HepG2 (cell line): ENCODE measurements around the gene NYNRIN. TPM values are rescaled to one million over a fixed set of nuclear protein-coding genes. Genes with fewer than 3 reads are reported as not detected.

Experiments used
- ATF3 ChIP-seq: sonication (generic); formaldehyde crosslinking; IDR thresholded peaks from 2 replicates; pipeline ENCODE4 v1.4.0; 2020; ENCODE audit warnings: missing genetic modification reagents
- BRD4 ChIP-seq: sonication (generic); formaldehyde crosslinking; IDR thresholded peaks from 2 replicates; pipeline ENCODE4 v1.4.0; 2020; ENCODE audit warnings: missing genetic modification reagents
- CTCF ChIP-seq: sonication (generic); formaldehyde crosslinking; IDR thresholded peaks from 2 replicates; pipeline ENCODE4 v1.5.0; 2020; ENCODE audit warnings: mild to moderate bottlenecking, missing genetic modification reagents, moderate library complexity
- ELF3 ChIP-seq: IDR thresholded peaks from 2 replicates; pipeline ENCODE4 v1.6.1; 2016; ENCODE audit warnings: missing genetic modification reagents, missing compliant biosample characterization
- FIP1L1 ChIP-seq: fragments of 200-400 bp; formaldehyde crosslinking; IDR thresholded peaks from 2 replicates; pipeline ENCODE4 v1.6.1; 2018; ENCODE audit warnings: low read depth, mild to moderate bottlenecking, low read length, moderate library complexity, borderline replicate concordance; ENCODE audit not compliant: insufficient read depth
- HMGXB4 ChIP-seq, 2 experiments: sonication (generic) in 1 of 2; formaldehyde crosslinking in 1 of 2; IDR thresholded peaks; 2 replicates each; pipeline versions ENCODE4 v1.4.0 to v1.6.1; 2018 to 2020; ENCODE audit warnings: missing genetic modification reagents in 2 of 2, borderline replicate concordance in 1 of 2, low read depth in 1 of 2, mild to moderate bottlenecking in 1 of 2, missing biosample characterization in 1 of 2
- IRX3 ChIP-seq: sonication (generic); formaldehyde crosslinking; IDR thresholded peaks from 2 replicates; pipeline ENCODE4 v1.8.1; 2023; ENCODE audit warnings: mild to moderate bottlenecking, low read depth, missing genetic modification reagents, borderline replicate concordance
- JARID2 ChIP-seq: sonication (generic); formaldehyde crosslinking; IDR thresholded peaks from 2 replicates; pipeline ENCODE4 v1.8.1; 2023; ENCODE audit warnings: missing genetic modification reagents, inconsistent platforms; ENCODE audit not compliant: insufficient replicate concordance
- MXD4 ChIP-seq: IDR thresholded peaks from 2 replicates; pipeline ENCODE4 v1.6.1; 2016; ENCODE audit warnings: mild to moderate bottlenecking, missing biosample characterization, missing genetic modification reagents
- MYNN ChIP-seq: sonication (generic); formaldehyde crosslinking; IDR thresholded peaks from 2 replicates; pipeline ENCODE4 v1.4.0; 2020; ENCODE audit warnings: mild to moderate bottlenecking, low read depth, missing genetic modification reagents
- NFIB ChIP-seq: sonication (generic); formaldehyde crosslinking; IDR thresholded peaks from 2 replicates; pipeline ENCODE4 v1.9.0; 2021; ENCODE audit warnings: missing genetic modification reagents, mild to moderate bottlenecking, borderline replicate concordance
- NR3C1 ChIP-seq: sonication (generic); formaldehyde crosslinking; IDR thresholded peaks from 2 replicates; pipeline ENCODE4 v1.4.0; 2020; ENCODE audit warnings: missing genetic modification reagents
- RNF2 ChIP-seq: fragments of 450-650 bp; conservative IDR thresholded peaks from 2 replicates; pipeline ENCODE4 v1.6.1; 2016; ENCODE audit warnings: low read depth
- TGIF2 ChIP-seq: IDR thresholded peaks from 2 replicates; pipeline ENCODE4 v1.6.1; 2016; ENCODE audit warnings: control low read depth, missing compliant biosample characterization
- TMF1 ChIP-seq: sonication (generic); formaldehyde crosslinking; IDR thresholded peaks from 2 replicates; pipeline ENCODE4 v1.8.1; 2022; ENCODE audit warnings: low read depth, missing genetic modification reagents
- ZFP82 ChIP-seq: sonication (generic); formaldehyde crosslinking; IDR thresholded peaks from 2 replicates; pipeline ENCODE4 v1.5.1; 2020; ENCODE audit warnings: mild to moderate bottlenecking, missing genetic modification reagents, borderline replicate concordance
- ZFY ChIP-seq: sonication (generic); formaldehyde crosslinking; IDR thresholded peaks from 2 replicates; pipeline ENCODE4 v1.4.0; 2020; ENCODE audit warnings: missing genetic modification reagents
- ZNF10 ChIP-seq: sonication (generic); formaldehyde crosslinking; IDR thresholded peaks from 2 replicates; pipeline ENCODE4 v1.4.0; 2020; ENCODE audit warnings: mild to moderate bottlenecking, low read depth, missing genetic modification reagents, borderline replicate concordance
- ZNF101 ChIP-seq: sonication (generic); formaldehyde crosslinking; IDR thresholded peaks from 2 replicates; pipeline ENCODE4 v1.4.0; 2020; ENCODE audit warnings: mild to moderate bottlenecking, low read depth, missing genetic modification reagents, borderline replicate concordance
- ZNF136 ChIP-seq: sonication (generic); formaldehyde crosslinking; IDR thresholded peaks from 2 replicates; pipeline ENCODE4 v1.8.1; 2022; ENCODE audit warnings: low read depth, mild to moderate bottlenecking, moderate library complexity, missing genetic modification reagents
- ZNF557 ChIP-seq: sonication (generic); formaldehyde crosslinking; IDR thresholded peaks from 2 replicates; pipeline ENCODE4 v1.4.0; 2020; ENCODE audit warnings: missing genetic modification reagents
- ZNF563 ChIP-seq: sonication (generic); formaldehyde crosslinking; IDR thresholded peaks from 2 replicates; pipeline ENCODE4 v1.8.0; 2022; ENCODE audit warnings: mild to moderate bottlenecking, moderate library complexity, missing genetic modification reagents
- ZNF567 ChIP-seq: sonication (generic); formaldehyde crosslinking; IDR thresholded peaks from 2 replicates; pipeline ENCODE4 v1.8.1; 2023; ENCODE audit warnings: mild to moderate bottlenecking, missing genetic modification reagents, borderline replicate concordance
- ZNF674 ChIP-seq: sonication (generic); formaldehyde crosslinking; IDR thresholded peaks from 2 replicates; pipeline ENCODE4 v1.5.0; 2020; ENCODE audit warnings: low read depth, mild to moderate bottlenecking, missing genetic modification reagents
- ZNF678 ChIP-seq: sonication (generic); formaldehyde crosslinking; IDR thresholded peaks from 2 replicates; pipeline ENCODE4 v1.4.0; 2020; ENCODE audit warnings: mild to moderate bottlenecking, missing genetic modification reagents
- ZNF737 ChIP-seq: sonication (generic); formaldehyde crosslinking; IDR thresholded peaks from 2 replicates; pipeline ENCODE4 v1.5.0; 2020; ENCODE audit warnings: missing genetic modification reagents, mild to moderate bottlenecking, borderline replicate concordance
- ZSCAN30 ChIP-seq: sonication (generic); formaldehyde crosslinking; IDR thresholded peaks from 2 replicates; pipeline ENCODE4 v1.5.0; 2020; ENCODE audit warnings: mild to moderate bottlenecking, missing genetic modification reagents
- polyA plus RNA-seq, 8 experiments: library from polyadenylated mRNA; depleted of rRNA in 3 of 8; stranded (reverse) in 7 of 8; unstranded in 1 of 8; fragments of >200 nt; fragmentation: Illumina TruSeq in 4 of 8; extraction: Trizol in 4 of 8; gene quantifications; 2 replicates each; pipeline versions ENCODE4 v1.2.1 to v1.2.3, GENCODE V29; 2011 to 2016; ENCODE audit warnings: low read depth in 4 of 8, missing spikeins in 1 of 8, mixed read lengths in 1 of 8; ENCODE audit not compliant: insufficient read depth in 1 of 8
- total RNA-seq, 5 experiments: library from RNA; depleted of rRNA; stranded (reverse); fragments of >200 nt; fragmentation: Illumina TruSeq; extraction: Trizol; gene quantifications; 2 replicates each; pipeline ENCODE4 v1.2.3, GENCODE V29; 2016; ENCODE audit warnings: low read depth in 1 of 5

NYNRIN gene
- total and polyA plus RNA-seq, 2 of the 13 experiments (the other 11 are each of a cell fraction or from before 2014, with no cell fraction given) = 0.63 to 1.1 TPM

- TF ChIP-seq IRX3 (CRISPR knock-in tag) = no peak; the same call in 1 of the 2 replicates
- no peak for TF ChIP-seq ZNF737 (CRISPR knock-in tag)
- TF ChIP-seq ZNF101 (CRISPR knock-in tag) = no peak
- no peak for TF ChIP-seq NFIB (CRISPR knock-in tag)
- peak; percentile 67; the same call in 1 of the 2 replicates for TF ChIP-seq ZNF567 (CRISPR knock-in tag)
- TF ChIP-seq JARID2 = no peak
- TF ChIP-seq BRD4 = no peak
- TF ChIP-seq TMF1 = no peak
- no peak for TF ChIP-seq MXD4 (CRISPR knock-in tag)
- 0 out of 2 replicates have a peak, but pooled peaks have one; percentile 34 for TF ChIP-seq RNF2
- peak; percentile 100 for TF ChIP-seq CTCF (CRISPR knock-in tag)
- peak; percentile 98 to 99 for TF ChIP-seq HMGXB4 (CRISPR knock-in tag; IDR thresholded peaks at IDR 0.05; ENCODE audit: borderline replicate concordance in 1 of 2, low read depth in 1 of 2)
- TF ChIP-seq NR3C1 (CRISPR knock-in tag) = no peak
- no peak; the same call in 1 of the 2 replicates for TF ChIP-seq MYNN (CRISPR knock-in tag)
- no peak for TF ChIP-seq ZSCAN30 (CRISPR knock-in tag)
- no peak for TF ChIP-seq ZNF557 (CRISPR knock-in tag)
- peak; percentile 73; the same call in 1 of the 2 replicates for TF ChIP-seq ZNF678 (CRISPR knock-in tag)
- TF ChIP-seq ATF3 (CRISPR knock-in tag) = no peak
- TF ChIP-seq ZNF10 (CRISPR knock-in tag) = no peak; the same call in 1 of the 2 replicates
- peak; percentile 18; the same call in 1 of the 2 replicates for TF ChIP-seq ZFY
- peak; percentile 87; the same call in 1 of the 2 replicates for TF ChIP-seq FIP1L1
- TF ChIP-seq ZNF136 (CRISPR knock-in tag) = no peak
- TF ChIP-seq TGIF2 = peak; percentile 68; the same call in 1 of the 2 replicates
- TF ChIP-seq ZNF674 (CRISPR knock-in tag) = no peak
- TF ChIP-seq ZFP82 (CRISPR knock-in tag) = no peak
- TF ChIP-seq ZNF563 (CRISPR knock-in tag) = no peak
- TF ChIP-seq ELF3 (CRISPR knock-in tag) = peak; percentile 26; the same call in 1 of the 2 replicates
Measured at GRCh38 chr14:24431569-24432258, 32.9 kb downstream of the NYNRIN start (continued).
